ENCODE results near the gene NBEA.

Gene NBEA

DNA sequence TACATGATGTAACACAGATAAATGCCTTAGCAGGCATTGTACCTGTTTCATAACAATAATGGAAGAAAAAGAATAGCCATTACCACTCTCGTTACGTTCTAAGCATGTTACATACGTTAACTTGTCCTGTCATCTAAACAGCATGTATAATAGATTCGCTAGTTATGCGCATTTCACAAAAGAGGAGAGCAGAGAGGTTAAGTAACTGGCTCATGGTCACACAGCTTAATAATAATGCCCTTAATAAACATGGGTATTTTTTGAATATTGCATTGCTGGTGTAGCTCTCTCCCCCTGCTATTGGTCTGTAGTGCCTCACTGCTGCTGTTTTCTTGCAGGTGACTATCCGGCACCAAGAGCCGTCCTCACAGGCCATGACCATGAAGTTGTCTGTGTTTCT lies 722.7 kb downstream of the NBEA start:
- Histone ChIP-seq H3K4me3 (ENCODE audit: low read depth, low read length) (no peak overlapping the region), H3K9me3 (ENCODE audit: control insufficient read depth, insufficient read depth, low read depth, low read length) (no peaks in the 10 kb centered on the region), H3K4me1 (ENCODE audit: control insufficient read depth, insufficient read depth, low read length) (no peaks in the 10 kb centered on the region), H3K27ac (ENCODE audit: extremely low read depth, low read depth, low read length) (no peak overlapping the region), H3K36me3 (ENCODE audit: control insufficient read depth in 2 of 2, insufficient read depth in 1 of 2, low read length in 2 of 2) (no peaks in the 10 kb centered on the region)
- no peak for TF ChIP-seq ZNF530 (tag by site-specific recombination; IDR thresholded peaks at IDR 0.05; ENCODE audit: low read depth)
- CTCF ChIA-PET, result interaction anchor here (1.7 kb wide), 1 partner anchor 154 kb away, joined by 3 read pairs; no protein-coding TSS in a partner anchor
- POLR2A ChIA-PET, result no interaction called here

GRCh38 chr13:35669321-35669720 lies 727.3 kb downstream of the NBEA start:
- ChIA-PET CTCF (no interaction called here), POLR2A (no interaction called here)
- Histone ChIP-seq H3K9me3 (ENCODE audit: control insufficient read depth, insufficient read depth, low read depth, low read length) (no peaks in the 10 kb centered on the region), H3K4me3 (ENCODE audit: low read depth, low read length) (no peak overlapping the region), H3K36me3 (ENCODE audit: control insufficient read depth in 2 of 2, insufficient read depth in 1 of 2, low read length in 2 of 2) (no peaks in the 10 kb centered on the region), H3K27ac (ENCODE audit: extremely low read depth, low read depth, low read length) (no peak overlapping the region), H3K4me1 (ENCODE audit: control insufficient read depth, insufficient read depth, low read length) (no peaks in the 10 kb centered on the region)
- no peak for TF ChIP-seq ZNF488 (tag by site-specific recombination; IDR thresholded peaks at IDR 0.05)
- TF ChIP-seq ZNF239 (tag by site-specific recombination; IDR thresholded peaks at IDR 0.05), result no peak
- TF ChIP-seq PRDM10 (tag by site-specific recombination; IDR thresholded peaks at IDR 0.05), result no peak
- TF ChIP-seq ZNF433 (tag by site-specific recombination; IDR thresholded peaks at IDR 0.05; ENCODE audit: low read depth), result no peak
- TF ChIP-seq PRDM1 (tag by site-specific recombination; IDR thresholded peaks at IDR 0.05), result no peak
- no peak for TF ChIP-seq ZBTB1 (tag by site-specific recombination; IDR thresholded peaks at IDR 0.05)
- TF ChIP-seq ZFP69B (tag by site-specific recombination; IDR thresholded peaks at IDR 0.05), result no peak
- TF ChIP-seq ZNF138 (tag by site-specific recombination; IDR thresholded peaks at IDR 0.05; ENCODE audit: borderline replicate concordance), result no peak
- no peak for TF ChIP-seq ZNF670 (tag by site-specific recombination; IDR thresholded peaks at IDR 0.05; ENCODE audit: low read depth)
- TF ChIP-seq ZNF2 (tag by site-specific recombination; IDR thresholded peaks at IDR 0.05), result no peak
- TF ChIP-seq MYNN (tag by site-specific recombination; IDR thresholded peaks at IDR 0.05; ENCODE audit: borderline replicate concordance), result no peak
- TF ChIP-seq ZSCAN23 (tag by site-specific recombination; IDR thresholded peaks at IDR 0.05), result no peak

DNA sequence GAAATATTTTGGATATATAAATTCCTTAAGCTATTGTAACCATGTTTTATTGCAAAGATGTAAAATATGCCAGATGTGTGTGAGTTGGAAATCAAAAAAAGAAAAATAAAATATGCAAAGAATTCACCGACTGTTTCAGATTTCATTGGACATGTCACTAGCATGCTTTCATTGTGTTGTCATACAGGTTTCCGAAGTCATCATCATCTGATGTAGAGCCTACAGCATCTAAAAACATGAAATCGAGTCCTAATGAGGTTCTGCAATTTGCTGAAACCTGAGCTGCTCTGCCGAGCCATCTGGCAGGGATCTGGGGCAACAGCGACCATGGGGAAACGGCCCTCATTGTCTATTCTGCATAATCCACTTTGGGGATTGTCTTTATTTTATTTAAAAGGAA lies 730.5 kb downstream of the NBEA start:
- POLR2A ChIA-PET, result no interaction called here
- CTCF ChIA-PET, result interaction anchor here (0.6 kb wide), 1 partner anchor 117 kb away, joined by 6 read pairs; no protein-coding TSS in a partner anchor
- Histone ChIP-seq H3K4me3 (ENCODE audit: low read depth, low read length) (no peak overlapping the region), H3K36me3 (ENCODE audit: control insufficient read depth in 2 of 2, insufficient read depth in 1 of 2, low read length in 2 of 2) (no peaks in the 10 kb centered on the region), H3K9me3 (ENCODE audit: control insufficient read depth, insufficient read depth, low read depth, low read length) (no peaks in the 10 kb centered on the region), H3K4me1 (ENCODE audit: control insufficient read depth, insufficient read depth, low read length) (no peaks in the 10 kb centered on the region), H3K27ac (ENCODE audit: extremely low read depth, low read depth, low read length) (no peak overlapping the region)
- no peak for TF ChIP-seq ZNF473 (tag by site-specific recombination; IDR thresholded peaks at IDR 0.05)
- TF ChIP-seq, protein P1, sequence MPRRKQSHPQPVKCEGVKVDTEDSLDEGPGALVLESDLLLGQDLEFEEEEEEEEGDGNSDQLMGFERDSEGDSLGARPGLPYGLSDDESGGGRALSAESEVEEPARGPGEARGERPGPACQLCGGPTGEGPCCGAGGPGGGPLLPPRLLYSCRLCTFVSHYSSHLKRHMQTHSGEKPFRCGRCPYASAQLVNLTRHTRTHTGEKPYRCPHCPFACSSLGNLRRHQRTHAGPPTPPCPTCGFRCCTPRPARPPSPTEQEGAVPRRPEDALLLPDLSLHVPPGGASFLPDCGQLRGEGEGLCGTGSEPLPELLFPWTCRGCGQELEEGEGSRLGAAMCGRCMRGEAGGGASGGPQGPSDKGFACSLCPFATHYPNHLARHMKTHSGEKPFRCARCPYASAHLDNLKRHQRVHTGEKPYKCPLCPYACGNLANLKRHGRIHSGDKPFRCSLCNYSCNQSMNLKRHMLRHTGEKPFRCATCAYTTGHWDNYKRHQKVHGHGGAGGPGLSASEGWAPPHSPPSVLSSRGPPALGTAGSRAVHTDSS (tag by site-specific recombination; IDR thresholded peaks at IDR 0.05), result no peak
- no peak for TF ChIP-seq SP2 (tag by site-specific recombination; IDR thresholded peaks at IDR 0.05)
- no peak for TF ChIP-seq ZNF785 (tag by site-specific recombination; IDR thresholded peaks at IDR 0.05)
- no peak for TF ChIP-seq ZNF48 (tag by site-specific recombination; IDR thresholded peaks at IDR 0.05)
- no peak for TF ChIP-seq ZNF324 (tag by site-specific recombination; IDR thresholded peaks at IDR 0.05)
- no peak for TF ChIP-seq ZNF645 (tag by site-specific recombination; IDR thresholded peaks at IDR 0.05)
- TF ChIP-seq SCRT1 (tag by site-specific recombination; IDR thresholded peaks at IDR 0.05; ENCODE audit: borderline replicate concordance), result no peak
- TF ChIP-seq HOXD13 (CRISPR knock-in tag; IDR thresholded peaks at IDR 0.05; ENCODE audit: borderline replicate concordance), result no peak
- TF ChIP-seq YY2 (tag by site-specific recombination; IDR thresholded peaks at IDR 0.05), result no peak
- no peak for TF ChIP-seq ZNF549 (tag by site-specific recombination; IDR thresholded peaks at IDR 0.05)
- TF ChIP-seq IKZF3 (tag by site-specific recombination; IDR thresholded peaks at IDR 0.05), result no peak
